SU-DHL-6 (cell line): ENCODE measurements around the gene EIF1AX.

Experiments used
- EZH2phosphoT487 ChIP-seq: fragments of 200-600 bp; sonication (generic), shearing (Covaris generic); conservative IDR thresholded peaks from 2 replicates; pipeline ENCODE4 v1.6.1; 2018; ENCODE audit warnings: mild to moderate bottlenecking, antibody characterized with exemption, low read length, moderate library complexity, mixed read lengths
- TF ChIP-seq, protein P1 (sequence below): fragments of 200-600 bp; sonication (generic); IDR thresholded peaks from one replicate; pipeline ENCODE4 v1.5.1; 2017; ENCODE audit warnings: antibody characterized with exemption, mild to moderate bottlenecking, low read length, moderate library complexity; ENCODE audit not compliant: insufficient read depth, poor library complexity, severe bottlenecking

DNA sequence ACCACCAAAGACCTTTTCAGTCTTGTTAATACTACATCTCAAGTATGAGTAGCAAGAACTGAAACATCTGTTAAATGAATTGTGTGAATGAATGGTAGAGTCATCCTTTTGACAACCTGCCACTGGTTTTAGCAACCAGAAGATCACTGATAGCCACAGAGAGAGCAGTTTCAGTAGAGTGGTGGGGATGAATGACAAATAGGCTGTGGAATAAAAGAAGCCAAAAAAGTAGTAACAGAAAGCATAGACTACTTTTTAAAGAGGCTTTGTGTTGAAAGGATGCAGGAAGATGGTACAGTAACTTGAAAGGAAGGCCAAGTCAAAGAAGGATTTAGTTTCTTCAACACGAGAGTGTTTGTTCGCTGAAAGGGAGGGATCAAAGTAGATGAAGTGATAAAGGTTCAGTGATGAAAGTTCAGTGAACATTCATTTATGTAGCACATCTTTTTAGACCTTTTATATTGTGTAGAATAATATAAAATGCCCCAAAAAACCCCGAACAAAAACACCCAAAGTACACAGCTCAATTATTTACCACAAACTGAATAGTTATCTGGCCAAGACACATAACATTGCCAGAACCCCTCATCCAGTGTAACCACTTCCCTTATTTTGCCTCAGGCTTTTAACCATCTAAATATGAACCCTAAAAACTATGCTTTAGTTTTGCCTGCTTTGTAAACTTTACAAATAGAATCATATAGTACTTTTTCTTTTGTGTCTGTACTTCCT is 40.1 kb upstream of the EIF1AX start:
- TF ChIP-seq, protein P1, sequence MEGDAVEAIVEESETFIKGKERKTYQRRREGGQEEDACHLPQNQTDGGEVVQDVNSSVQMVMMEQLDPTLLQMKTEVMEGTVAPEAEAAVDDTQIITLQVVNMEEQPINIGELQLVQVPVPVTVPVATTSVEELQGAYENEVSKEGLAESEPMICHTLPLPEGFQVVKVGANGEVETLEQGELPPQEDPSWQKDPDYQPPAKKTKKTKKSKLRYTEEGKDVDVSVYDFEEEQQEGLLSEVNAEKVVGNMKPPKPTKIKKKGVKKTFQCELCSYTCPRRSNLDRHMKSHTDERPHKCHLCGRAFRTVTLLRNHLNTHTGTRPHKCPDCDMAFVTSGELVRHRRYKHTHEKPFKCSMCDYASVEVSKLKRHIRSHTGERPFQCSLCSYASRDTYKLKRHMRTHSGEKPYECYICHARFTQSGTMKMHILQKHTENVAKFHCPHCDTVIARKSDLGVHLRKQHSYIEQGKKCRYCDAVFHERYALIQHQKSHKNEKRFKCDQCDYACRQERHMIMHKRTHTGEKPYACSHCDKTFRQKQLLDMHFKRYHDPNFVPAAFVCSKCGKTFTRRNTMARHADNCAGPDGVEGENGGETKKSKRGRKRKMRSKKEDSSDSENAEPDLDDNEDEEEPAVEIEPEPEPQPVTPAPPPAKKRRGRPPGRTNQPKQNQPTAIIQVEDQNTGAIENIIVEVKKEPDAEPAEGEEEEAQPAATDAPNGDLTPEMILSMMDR = no peak
- TF ChIP-seq EZH2phosphoT487 = no peak
